GM12872 (cell line): ENCODE results near the gene TMEM63C.

Experiments used
- TF ChIP-seq, protein P1 (sequence below): IDR thresholded peaks from 3 replicates; pipeline ENCODE4 v1.5.1; 2011; ENCODE audit warnings: low read depth, mild to moderate bottlenecking, low read length, moderate library complexity; ENCODE audit not compliant: insufficient read depth

TMEM63C gene

GRCh38 chr14:77194706-77195105 is 13.1 kb downstream of the TMEM63C start:
- TF ChIP-seq, protein P1, sequence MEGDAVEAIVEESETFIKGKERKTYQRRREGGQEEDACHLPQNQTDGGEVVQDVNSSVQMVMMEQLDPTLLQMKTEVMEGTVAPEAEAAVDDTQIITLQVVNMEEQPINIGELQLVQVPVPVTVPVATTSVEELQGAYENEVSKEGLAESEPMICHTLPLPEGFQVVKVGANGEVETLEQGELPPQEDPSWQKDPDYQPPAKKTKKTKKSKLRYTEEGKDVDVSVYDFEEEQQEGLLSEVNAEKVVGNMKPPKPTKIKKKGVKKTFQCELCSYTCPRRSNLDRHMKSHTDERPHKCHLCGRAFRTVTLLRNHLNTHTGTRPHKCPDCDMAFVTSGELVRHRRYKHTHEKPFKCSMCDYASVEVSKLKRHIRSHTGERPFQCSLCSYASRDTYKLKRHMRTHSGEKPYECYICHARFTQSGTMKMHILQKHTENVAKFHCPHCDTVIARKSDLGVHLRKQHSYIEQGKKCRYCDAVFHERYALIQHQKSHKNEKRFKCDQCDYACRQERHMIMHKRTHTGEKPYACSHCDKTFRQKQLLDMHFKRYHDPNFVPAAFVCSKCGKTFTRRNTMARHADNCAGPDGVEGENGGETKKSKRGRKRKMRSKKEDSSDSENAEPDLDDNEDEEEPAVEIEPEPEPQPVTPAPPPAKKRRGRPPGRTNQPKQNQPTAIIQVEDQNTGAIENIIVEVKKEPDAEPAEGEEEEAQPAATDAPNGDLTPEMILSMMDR, result no peak

GRCh38 chr14:77195766-77196165 is 14.2 kb downstream of the TMEM63C start:
- TF ChIP-seq, protein P1, result no peak

DNA sequence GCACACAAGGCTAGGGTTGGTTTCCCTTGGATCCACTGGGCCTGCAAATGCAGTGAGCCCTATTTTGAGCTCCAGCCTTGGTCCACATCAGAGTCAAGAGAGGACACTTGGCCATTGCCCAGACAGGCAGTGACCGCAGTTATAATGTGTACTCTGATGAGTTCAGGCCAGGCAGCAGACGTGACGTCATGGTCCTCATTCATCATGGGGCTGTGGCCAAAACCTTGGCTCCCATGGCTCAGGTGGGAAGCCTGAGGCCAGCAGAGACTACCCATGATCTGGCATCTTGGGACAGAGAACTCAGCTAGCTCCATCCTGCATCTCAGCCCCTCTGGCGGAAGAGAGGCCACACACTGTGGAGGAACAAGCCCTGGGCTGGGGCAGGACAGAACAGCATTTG is 16.4 kb downstream of the TMEM63C start:
- TF ChIP-seq, protein P1, result no peak

DNA sequence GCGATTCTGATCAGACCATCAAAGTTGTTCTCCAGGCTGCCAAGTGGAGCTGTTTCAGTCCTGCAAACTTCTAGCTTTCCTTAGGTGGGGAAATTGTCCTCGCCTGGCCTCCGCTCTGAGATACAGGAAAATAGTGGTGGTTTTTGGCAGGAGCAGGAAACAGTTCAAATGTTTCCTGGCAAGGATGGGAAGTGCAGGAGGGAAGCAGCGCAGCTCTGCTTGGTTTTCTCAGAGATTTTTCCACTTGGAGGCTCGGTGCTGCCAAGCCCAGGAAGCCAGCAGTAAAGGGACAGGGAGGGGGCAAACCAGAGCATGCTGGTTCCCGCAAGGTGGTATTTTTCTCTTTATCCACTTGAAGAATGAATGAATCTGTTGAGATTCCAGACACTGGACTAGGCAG is 17.0 kb downstream of the TMEM63C start:
- TF ChIP-seq, protein P1, result no peak

DNA sequence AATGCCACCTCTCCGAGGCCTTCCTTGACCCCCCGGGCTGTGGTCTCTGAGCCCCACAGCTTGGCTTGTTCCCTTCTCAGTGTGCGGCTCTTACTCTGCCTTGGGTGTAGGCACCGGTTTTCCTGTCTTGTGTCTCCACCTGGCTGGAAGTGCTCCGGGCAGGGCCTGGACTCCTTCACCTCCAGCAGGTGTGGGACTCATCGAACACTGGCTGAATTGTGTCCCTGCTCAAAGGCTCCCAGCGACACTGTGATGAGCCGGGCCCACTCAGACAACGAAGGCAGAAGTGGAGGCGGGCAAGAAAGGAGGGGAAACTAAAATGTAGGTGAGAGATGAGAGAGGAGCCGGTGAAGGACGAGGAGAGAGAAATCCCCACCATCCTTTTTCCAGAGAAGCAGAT is 18.0 kb downstream of the TMEM63C start:
- TF ChIP-seq, protein P1, result no peak

GRCh38 chr14:77200406-77200985 is 18.9 kb downstream of the TMEM63C start:
- TF ChIP-seq, protein P1, result no peak

- TF ChIP-seq, protein P1, result no peak
These were observed 20.1 kb downstream of the TMEM63C start for GRCh38 chr14:77201696-77202095.
